Frontal cortex (tissue), 4 donors: ENCODE results near the gene DOCK6. TPM values are rescaled to one million over a fixed set of nuclear protein-coding genes. Genes with fewer than 3 reads are reported as not detected.

ENCODE experiments used
- DNase-seq, 2 donors: peaks; one replicate each; pipeline ENCODE4 v3.0.0; 2012; ENCODE audit warnings: low spot score in 2 of 2
- FAIRE-seq: peaks from 2 replicates; lab custom pipeline; 2012; peaks lifted over from hg19 to GRCh38; lab: Jason Lieb, UNC
- total RNA-seq: library from RNA; depleted of rRNA; stranded (reverse); fragments of >200 nt; gene quantifications from one replicate; pipeline ENCODE4 v1.2.3, GENCODE V29; 2014
- donor health status: control.
- donor health status: control.
- donor health status: control.

Gene DOCK6
- total RNA-seq, 1 donor from 2014 or later, result 4.1 TPM

DNA sequence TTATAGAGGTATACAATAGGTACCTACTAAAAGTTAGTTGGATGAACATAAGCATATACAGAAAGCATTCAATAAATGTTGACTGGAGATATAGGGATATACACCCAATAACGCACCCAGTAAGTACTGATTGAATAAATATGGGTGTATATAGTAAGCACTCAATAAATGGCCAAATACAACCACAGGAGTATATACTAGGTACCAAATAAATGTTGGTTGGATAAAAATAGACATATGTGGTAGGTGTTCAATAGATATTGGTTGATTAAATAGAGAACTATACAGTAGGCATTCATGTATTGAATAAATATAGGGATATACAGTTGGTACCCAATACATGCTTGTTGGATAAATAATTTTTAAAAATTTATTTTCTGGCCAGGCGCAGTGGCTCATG is 13.5 kb downstream of the DOCK6 start:
- no peak for DNase-seq
- no peak for FAIRE-seq

DNA sequence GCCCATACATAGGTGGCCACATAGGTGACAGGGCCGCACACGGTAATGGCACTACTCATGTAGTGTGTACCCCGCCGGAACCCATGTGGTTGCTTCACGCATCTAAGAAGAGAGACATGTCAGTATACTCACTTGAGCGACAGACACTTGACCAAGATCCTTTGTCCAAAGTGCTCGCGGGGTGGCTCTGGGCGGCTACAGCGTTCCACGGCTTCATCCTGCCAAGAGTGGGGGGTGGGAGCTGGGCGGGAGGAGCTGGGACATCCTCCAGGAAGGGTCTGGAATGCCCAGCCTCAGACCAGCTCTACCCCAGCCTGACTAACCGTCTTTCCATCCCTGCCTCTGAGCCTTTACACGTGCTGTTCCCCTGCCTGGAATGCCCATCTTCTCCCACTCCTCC is 14.4 kb downstream of the DOCK6 start:
- DNase-seq (no peak), FAIRE-seq (no peak)

DNA sequence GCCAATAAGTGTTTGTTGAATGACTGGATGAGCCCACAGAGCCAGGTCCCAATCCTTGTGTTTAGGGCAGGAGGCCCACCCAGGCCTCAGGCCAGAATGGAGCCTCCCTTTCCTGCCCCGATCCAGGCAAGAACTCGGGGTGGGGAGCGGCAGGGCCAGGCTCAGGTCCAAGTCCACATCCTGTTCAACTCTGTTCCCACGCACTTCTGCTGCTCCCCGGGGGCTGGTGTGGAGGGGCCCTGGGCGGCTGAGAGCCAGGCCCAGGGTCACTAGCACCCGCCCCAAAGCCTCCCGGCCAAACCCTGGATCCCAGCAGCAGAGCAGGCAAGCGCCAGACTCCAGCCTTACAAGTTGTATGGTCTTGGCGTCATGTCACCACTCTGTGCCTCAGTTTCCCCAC is 14.9 kb downstream of the DOCK6 start:
- FAIRE-seq (no peak), DNase-seq (peak in 1 of 2 donors; percentile 43)

DNA sequence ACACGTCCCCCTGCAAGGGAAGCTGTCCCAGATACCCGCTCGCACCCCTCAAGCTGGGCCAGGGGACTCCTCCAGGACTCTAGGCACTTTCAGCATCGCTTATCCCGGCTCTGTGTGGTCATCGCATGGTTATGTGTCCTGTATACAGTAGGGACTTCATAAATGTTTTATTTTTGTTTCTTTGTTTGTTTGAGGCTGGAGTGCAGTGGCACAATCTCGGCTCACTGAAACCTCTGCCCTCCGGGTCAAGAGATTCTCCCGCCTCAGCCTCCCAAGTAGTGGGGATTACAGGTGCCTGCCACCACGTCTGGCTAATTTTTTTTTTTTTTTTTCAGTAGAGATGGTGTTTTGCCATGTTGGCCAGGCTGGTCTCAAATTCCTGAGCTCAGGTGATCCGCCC is 15.4 kb downstream of the DOCK6 start:
- DNase-seq, result no peak
- no peak for FAIRE-seq

DNA sequence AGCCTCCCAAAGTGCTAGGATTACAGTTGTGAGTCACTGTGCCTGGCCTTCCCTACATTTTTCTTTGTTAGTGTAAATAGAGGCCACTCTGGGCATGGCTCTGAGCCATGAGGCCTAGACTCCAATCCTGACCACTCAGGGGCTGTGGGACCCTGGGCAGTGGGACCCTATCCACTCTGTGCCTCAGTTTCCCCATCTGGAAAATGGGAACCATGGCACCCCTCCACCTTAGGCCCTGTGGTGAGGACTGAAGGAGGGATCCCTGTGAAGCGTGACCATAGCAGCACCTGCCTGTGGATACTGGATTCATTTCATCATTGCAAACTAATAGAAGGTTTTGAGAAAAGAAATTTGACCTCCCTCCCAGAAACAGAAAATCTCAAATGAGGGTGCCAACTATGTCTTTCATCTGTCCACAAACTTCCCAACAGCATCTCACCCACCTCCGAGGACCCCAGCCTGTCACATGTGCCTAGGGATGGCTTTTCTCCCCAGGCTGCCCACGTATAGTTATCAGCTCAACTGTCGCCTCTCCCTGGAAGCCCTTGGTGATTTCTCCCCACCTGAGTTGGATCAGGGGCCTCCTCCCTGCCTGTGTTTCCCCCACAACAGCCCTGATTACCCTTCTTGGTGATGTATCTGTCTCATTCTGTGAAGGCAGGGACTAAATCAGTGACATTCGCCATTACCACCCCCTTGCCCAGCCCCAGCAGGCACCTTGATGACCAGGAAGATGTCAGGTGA is 17.3 kb downstream of the DOCK6 start:
- FAIRE-seq (no peak), DNase-seq (no peak)

DNA sequence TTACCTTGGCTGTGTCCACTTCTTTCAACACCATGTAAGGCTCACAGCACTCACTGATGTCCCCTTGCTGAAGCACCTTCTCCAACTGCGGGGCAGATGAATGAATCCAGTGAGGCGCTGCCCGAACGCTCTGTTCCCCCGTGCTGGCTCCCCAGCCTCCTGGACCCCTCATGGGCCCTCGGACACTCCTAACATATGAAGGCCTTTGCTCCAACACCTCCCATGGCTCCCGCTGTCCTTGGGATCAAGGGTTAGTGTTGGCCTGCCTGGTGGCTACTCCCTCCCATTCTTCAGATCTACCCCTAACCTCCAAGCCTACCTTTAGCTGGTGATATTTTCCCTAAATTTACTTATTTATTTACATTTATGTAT is 18.5 kb downstream of the DOCK6 start:
- DNase-seq, result no peak
- FAIRE-seq, result no peak

DNA sequence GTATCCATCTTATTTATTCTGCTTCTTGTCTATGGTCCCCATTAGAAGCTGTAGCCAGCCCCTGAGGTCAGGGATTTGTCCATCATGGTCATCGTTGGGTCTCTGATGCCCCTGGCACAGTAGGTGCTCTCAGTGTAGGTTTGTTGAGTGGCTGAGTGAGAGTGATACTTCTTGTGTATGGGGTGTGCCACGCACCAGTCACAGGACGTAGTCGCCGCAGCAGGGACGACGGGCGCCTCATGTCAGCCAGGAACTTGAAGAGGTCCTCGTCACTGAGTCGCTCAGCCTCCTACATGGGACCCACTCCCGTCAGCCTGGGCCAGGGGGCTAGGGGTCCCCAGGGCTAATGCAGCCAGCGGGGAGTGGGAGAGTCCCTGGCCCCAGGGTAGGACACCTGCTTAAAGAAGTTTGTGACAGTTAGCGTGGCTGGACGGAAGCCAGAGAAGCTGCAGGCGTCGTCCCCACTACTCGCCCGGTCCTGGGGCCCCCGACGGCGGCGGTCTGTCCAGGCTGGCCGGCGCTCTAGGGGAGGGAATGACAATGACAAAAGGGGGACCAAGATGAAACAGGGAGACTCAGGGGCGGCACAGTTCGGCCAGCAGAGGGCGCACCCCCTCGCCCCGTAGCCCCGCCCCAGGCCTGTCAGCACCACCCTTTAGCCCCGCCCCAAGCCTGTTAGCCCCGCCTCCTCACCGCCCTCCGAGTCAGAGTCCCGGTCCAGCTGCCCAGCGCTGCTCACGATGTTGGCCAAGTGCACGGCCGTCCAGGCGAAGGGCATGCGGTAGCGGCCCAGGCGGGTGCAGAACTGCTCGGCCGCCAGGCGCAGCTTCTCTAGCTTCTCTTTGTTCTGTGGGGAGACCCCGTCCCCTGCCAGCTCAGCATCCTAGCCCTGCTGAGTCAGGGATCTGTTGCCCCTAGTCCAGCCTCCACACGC is 19.2 kb downstream of the DOCK6 start:
- DNase-seq, result peak; percentile 89 to 100
- no peak for FAIRE-seq

DNA sequence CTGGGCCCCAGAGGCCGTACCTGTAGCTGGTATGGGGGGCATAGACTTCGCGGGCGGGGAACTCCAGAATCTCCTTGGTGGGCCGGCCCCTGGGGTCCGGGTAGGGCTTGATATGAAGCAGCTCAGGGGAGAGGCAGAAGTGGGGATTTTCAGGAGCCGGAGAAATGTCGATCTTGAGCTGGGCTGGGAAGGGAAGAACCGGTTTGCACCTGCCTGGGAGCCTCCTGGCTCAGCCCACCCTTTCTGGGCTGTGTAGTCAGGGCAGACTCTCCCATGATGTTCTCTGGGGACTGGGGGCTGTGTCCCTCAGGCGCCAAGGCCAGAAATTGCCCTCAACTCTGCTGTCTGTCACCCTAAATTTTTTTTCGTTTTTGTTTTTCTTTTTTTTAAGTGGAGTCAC is 20.3 kb downstream of the DOCK6 start:
- DNase-seq, result no peak
- no peak for FAIRE-seq

DNA sequence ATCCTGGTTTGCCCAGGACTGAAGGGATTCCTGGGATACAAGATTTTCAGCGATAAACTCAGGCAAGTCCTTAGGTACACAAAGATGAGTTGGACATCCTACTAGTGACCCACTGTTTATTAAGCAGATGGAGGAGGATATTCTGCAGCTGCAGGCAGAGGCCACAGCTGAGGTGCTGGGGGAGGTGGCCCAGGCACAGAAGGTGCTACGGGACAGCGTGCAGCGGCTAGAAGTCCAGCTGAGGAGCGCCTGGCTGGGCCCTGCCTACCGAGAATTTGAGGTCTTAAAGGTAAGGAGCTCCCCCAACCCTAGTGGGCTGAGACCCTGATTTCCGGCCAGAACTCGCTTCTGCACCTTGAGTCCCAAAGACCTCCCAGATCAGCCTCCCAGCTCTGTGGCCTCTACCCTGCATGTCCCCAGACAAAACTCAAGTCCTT is 22.3 kb downstream of the DOCK6 start:
- DNase-seq, result no peak
- FAIRE-seq, result no peak

DNA sequence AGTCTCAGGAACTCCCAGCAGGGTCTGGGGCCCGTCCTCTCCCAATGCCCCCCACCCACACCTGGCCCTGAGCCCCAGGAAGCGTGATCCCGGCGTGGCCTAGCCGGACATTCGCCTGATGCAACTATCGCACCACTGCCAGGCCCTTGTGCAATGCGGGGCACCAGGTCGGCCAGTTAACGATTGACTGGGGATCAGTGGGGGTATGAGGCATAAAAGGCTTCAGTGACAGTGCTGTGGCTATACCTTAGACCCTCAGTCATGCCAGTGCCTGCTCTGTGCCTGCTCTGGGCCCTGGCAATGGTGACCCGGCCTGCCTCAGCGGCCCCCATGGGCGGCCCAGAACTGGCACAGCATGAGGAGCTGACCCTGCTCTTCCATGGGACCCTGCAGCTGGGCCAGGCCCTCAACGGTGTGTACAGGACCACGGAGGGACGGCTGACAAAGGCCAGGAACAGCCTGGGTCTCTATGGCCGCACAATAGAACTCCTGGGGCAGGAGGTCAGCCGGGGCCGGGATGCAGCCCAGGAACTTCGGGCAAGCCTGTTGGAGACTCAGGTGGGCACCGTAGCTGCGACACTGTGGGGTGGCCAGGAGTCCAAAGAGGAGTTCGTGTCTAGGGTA is 22.8 kb downstream of the DOCK6 start, which contains the start of gene ANGPTL8:
Gene ANGPTL8, plus strand, starts transcription at position 243 of the 624 bp plus-strand sequence. Its CDS starts 19 bp downstream, at position 262.
- no peak for DNase-seq
- FAIRE-seq, result no peak

DNA sequence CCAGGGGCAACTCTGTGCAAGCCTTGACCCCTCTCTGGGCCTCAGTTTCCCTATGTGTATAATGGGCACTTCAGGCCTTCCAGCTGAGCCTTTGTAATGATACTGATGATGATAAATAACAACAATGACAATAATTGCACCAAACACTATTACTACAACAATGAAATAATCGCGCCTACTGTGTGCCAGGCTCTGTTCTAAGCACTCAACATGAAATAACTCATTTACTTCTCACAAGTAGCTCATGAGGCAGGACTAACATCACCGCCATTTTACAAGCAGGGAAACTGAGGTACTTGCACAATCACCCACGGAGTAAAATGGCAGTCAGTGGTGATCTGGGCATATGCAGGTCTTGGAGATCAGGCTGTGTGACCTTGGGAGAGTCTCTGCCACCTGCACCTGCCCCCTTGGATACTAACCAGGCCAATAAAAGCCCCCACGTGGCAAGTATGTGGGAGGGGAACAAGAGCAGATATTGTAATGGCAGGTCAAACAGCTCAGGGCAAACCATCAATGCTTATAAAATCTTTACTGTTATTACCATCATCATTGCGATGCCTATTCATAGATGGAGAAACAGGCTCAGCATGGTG is 23.4 kb downstream of the DOCK6 start:
- DNase-seq (no peak), FAIRE-seq (no peak)

DNA sequence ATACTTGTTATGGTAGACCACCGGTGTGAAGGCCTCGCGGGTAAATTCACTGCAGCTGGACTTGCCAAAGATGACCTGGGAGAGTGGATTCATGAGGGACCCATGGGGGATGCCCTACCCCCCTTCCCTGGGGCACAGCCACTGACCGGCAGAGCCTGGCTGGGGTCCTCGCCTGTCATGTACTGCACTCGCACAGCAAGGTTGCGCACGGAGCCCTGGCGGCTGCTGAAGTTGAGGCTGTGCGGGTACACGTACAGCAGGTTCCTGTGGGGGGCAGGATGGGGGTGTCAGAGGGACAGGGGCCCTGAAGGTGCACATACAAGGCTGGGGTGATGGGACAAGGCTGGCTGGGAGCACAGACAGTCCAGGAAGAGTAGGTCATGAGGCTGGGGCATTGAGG is 24.3 kb downstream of the DOCK6 start:
- FAIRE-seq (no peak), DNase-seq (no peak)

DNA sequence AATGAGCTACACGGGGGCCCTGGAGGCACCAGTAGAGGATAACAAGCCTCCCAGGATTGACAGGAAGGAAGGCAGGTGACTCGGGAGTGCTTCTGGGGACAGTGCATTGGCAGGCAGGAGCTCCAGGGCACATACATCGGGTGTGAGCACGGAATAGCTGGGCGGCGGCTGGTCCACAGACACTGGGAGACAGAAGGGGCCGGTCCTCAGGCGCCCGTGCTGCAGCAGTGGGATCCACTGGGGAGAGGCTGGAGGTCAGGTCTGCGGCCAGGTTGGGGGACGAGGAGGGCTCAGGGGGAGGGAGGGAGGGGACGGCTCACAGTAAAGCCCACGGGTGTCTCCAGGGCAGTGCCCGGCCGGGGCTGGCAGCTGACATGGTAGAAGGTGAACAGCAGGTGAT is 25.0 kb downstream of the DOCK6 start:
- DNase-seq (no peak), FAIRE-seq (no peak)

DNA sequence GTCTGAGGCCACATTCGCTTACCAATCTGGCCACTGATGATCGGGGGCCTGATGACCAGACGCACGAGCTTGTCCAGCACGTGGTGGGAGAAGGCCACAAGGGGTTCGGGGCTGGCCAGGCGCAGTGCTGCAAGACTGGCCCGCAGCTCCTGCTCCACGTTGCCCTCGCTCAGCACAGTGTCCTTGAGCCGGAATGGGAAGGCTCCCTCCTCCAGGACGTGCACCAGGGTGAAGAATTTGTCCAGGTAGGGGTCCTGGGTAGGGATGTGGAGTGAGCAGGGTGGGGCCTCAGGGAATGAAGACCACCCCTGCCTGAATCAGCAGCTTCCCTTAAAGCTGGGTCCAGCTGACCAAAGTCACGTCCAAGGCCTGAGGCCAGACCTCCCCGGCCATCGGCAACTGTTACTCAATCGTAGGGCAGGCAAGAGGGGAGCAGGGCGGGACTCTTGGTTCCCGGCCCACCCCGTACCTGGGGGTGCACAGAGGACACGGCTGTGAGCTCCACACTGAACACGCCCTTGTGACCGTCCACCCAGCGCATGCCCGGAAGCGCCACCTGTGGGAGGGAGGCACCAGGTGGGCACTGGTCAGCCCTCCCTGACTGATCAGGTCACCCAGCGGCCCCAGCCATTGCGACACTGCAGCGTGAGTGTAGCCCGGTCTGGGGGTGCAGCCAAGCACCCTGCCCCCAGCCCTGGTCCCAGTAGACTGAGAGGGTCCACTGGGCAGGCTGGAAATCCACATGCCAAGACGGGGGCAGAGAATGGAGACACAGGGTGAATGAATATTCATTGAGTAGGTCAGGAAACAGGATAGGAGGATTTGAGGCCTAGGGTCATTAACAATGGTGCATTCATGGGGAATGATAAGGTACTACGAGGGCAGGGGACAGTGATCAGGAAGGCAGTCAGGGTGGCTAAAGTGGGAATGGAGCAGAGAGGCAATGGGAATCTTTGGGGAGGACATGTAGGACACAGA is 25.7 kb downstream of the DOCK6 start:
- FAIRE-seq (no peak), DNase-seq (no peak)

DNA sequence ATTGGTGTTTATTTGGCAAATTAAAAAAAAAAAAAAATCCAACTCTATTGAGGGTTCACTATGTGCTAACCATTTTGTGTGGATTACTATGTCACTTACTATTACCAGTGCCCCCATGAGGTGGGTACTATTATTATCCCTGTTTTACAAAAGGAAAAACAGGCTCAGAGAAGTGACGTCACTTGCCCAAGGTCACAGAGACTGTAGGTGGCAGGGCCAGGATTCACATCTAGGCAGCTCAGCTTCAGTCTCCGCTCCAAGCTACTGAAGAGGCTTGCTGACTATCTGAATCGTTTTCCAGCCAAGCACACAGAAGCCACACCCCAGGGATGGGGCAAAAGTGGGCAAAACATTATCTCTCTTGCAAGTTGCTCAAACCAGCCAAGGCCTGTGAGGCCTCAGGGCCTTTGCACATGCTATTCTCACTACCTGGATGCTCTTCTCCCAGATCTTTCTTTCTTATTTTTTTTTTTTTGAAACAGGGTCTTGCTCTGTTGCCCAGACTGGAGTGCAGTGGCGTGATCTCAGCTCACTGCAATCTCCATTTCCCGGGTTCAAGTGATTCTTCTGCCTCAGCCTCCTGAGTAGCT is 27.7 kb downstream of the DOCK6 start:
- FAIRE-seq (no peak), DNase-seq (no peak)

DNA sequence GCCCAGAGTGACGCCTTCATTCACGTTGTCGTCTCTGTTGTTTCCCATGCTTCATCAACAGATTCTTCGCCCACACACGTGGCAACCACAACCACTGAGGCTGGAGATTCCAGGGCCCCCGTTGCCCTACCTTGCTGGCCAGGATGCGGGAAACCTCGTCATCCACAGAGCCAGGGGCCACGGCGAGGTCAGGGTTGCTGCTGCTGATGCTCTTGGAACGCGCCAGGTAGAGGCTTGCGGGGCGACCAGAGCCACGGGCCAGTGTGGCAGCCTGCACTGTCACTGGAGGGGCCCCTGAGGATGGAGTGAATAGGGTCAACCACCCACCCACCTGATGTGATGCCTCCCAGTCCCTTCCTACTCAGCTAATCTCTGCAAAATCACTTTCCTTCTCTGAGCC is 29.3 kb downstream of the DOCK6 start:
- no peak for FAIRE-seq
- DNase-seq, result no peak

DNA sequence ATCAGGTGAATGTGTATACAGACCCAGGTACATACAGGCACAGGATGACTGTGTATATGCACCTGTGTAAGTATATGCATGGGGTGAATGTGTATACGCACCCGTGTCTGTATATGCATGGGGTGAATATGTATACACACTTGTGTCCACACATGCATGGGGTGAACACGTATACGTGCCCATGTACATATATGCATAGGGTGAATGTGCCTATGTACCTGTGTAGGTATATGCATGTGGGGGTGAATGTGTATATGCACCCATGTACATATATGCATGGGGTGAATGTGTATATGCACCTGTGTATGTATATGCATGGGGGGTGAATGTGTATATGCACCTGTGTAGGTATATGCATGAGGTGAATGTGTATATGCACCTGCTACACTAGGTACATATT is 29.8 kb downstream of the DOCK6 start:
- no peak for FAIRE-seq

DNA sequence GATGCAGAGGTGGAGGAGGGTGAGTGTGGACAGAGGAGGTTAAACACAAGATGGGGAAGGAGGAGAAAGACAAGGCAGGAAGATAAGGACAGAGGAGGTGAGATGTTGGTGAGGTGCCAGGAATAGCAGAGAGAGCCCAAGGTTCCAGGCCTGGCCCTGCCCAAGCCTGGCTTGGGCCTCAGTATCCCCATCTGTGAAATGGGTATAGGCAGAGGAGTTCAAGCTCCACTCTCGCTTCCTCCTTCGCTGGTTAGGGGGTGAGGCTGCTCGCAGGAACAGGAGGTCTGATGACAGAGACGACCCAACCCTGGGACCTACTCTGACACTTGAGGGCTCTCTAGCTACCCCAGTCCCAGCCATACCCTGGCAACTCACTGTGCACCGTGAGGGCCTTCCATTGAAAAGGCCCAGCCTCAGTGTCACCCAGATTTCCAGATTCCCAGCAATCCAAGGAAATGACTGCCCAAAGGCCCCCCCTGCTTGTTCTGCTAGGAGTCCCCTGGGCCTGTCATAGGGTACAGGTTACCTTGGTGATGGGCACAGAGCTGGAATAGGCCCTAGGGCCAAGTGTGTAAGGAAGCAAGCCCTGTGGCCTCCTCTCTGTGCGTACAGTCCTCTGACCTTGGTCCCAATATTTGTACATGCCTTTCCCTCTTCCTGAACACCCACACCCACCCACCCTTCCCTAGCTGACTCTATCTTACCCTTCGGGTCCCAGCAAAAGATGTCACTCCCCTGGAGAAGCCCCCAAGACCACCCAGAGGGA is 31.5 kb downstream of the DOCK6 start:
- FAIRE-seq, result no peak
- no peak for DNase-seq

More for the DNA sequence above, 29.8 kb downstream of the DOCK6 start:
- no peak for DNase-seq
